ENCODE data around the gene NEK10.

Gene NEK10

DNA sequence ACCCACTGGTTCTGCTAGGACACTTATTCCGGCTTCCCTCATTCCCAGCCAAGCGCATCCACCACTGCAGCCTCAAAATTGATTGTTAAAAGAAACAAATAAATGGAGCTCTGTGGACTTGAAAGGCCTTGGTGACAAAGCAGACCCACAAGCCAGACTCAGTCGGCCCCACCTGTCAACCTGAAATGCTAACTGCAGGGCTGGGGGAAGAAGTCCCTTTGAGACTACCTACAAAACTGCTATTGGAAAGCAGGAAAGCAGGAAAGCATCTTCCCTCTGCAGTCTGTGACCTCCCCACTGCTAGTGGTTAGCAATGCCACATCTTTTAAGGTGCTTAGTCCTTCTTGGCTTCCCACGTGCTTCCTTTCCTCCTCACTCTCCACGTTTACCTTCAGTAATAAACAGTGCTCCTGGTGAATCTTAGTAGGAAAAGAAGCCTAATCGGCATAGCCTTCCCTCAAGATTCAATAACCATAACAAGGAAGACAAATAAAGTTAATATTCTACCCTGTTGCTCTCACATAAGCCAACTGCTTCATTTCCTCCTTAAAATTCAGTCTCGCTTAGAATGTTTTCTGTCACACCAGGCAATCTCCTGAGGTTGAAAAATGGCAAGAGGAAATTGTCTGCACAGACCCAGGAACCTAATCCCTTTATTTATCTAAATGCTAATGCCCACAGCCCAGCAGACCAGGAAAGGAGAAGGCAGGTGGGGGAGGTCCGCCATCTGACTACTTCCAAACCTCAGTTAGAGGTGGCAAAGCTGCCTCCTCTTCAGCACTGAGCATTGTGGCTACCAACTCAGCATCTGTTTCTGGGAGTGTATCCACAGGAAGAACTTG lies 296.2 kb downstream of the NEK10 start:
- TF ChIP-seq, protein P1, sequence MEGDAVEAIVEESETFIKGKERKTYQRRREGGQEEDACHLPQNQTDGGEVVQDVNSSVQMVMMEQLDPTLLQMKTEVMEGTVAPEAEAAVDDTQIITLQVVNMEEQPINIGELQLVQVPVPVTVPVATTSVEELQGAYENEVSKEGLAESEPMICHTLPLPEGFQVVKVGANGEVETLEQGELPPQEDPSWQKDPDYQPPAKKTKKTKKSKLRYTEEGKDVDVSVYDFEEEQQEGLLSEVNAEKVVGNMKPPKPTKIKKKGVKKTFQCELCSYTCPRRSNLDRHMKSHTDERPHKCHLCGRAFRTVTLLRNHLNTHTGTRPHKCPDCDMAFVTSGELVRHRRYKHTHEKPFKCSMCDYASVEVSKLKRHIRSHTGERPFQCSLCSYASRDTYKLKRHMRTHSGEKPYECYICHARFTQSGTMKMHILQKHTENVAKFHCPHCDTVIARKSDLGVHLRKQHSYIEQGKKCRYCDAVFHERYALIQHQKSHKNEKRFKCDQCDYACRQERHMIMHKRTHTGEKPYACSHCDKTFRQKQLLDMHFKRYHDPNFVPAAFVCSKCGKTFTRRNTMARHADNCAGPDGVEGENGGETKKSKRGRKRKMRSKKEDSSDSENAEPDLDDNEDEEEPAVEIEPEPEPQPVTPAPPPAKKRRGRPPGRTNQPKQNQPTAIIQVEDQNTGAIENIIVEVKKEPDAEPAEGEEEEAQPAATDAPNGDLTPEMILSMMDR (conservative IDR thresholded peaks at IDR 0.05; ENCODE audit: low read depth, low read length) = no peak
- no peak overlapping the region for H2AFZ ChIP-seq (ENCODE audit: low read depth)
- no peak overlapping the region for H3K27ac ChIP-seq
- no peaks in the 10 kb centered on the region for H3K4me1 ChIP-seq (ENCODE audit: low read depth, poor library complexity, severe bottlenecking)
- H3K36me3 ChIP-seq (ENCODE audit: insufficient read depth) = no peaks in the 10 kb centered on the region
- H4K20me1 ChIP-seq (ENCODE audit: insufficient read depth) = no peaks in the 10 kb centered on the region
- no peak overlapping the region for H3K9ac ChIP-seq
- no peaks in the 10 kb centered on the region for H3K27me3 ChIP-seq (ENCODE audit: insufficient read depth, low read depth)
- H3K79me2 ChIP-seq (ENCODE audit: insufficient read depth, low read depth) = no peaks in the 10 kb centered on the region
- H3K4me2 ChIP-seq = no peak overlapping the region
- no peak overlapping the region for H3K4me3 ChIP-seq (IDR thresholded peaks at IDR 0.05; ENCODE audit: insufficient read depth, low read depth, low read length)

DNA sequence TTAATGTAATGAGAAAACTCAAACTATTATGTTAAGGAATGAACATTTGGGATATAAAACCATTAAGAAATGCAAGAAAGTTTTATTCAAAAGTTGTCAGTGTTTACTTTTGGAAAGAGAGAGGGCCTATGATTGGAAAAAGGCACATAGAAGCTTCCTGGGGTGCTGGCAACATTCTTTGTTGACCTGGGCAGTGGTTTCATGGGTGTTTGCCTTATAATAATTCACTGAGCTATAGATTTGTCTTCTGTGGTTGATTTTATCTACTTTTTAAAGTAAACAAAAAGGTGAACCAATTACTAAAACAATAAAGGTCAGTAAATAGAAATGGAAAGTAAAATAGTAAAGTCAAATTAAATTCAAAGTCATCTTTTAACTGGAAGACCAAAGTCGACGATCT lies 308.8 kb downstream of the NEK10 start:
- Histone ChIP-seq H4K20me1 (ENCODE audit: insufficient read depth) (no peaks in the 10 kb centered on the region), H3K4me1 (ENCODE audit: low read depth, poor library complexity, severe bottlenecking) (no peaks in the 10 kb centered on the region), H3K79me2 (ENCODE audit: insufficient read depth, low read depth) (no peaks in the 10 kb centered on the region), H3K36me3 (ENCODE audit: insufficient read depth) (no peaks in the 10 kb centered on the region), H3K27ac (no peak overlapping the region), H3K4me2 (no peak overlapping the region), H3K9ac (no peak overlapping the region), H2AFZ (ENCODE audit: low read depth) (no peak overlapping the region), H3K27me3 (ENCODE audit: insufficient read depth, low read depth) (no peaks in the 10 kb centered on the region), H3K4me3 (IDR thresholded peaks at IDR 0.05; ENCODE audit: insufficient read depth, low read depth, low read length) (no peak overlapping the region)
- TF ChIP-seq, protein P1 (conservative IDR thresholded peaks at IDR 0.05; ENCODE audit: low read depth, low read length) = no peak
